ENCODE measurements around the gene KIF2A.
A peak's percentile ranks its signal among the peaks of the same experiment; 100 is the strongest.

KIF2A gene

GRCh38 chr5:62306896-62307689 lies 1.1 kb downstream of the KIF2A start:
- Histone ChIP-seq H3K4me3 (ENCODE audit: low read depth, low read length) (peak overlapping the region; percentile 78), H3K36me3 (peaks cover 7% of the 10 kb centered on the region), H3K9me3 (ENCODE audit: severe bottlenecking) (no peaks in the 10 kb centered on the region), H3K27me3 (ENCODE audit: insufficient read depth, low read depth, severe bottlenecking) (no peaks in the 10 kb centered on the region), H3K27ac (peak overlapping the region; percentile 89)
- TF ChIP-seq CTCF (IDR thresholded peaks at IDR 0.05; ENCODE audit: low read depth, low read length) = no peak
- peak; percentile 42 for DNase-seq

GRCh38 chr5:62308439-62308838 lies 2.4 kb downstream of the KIF2A start:
- Histone ChIP-seq H3K27ac (no peak overlapping the region), H3K4me3 (ENCODE audit: low read depth, low read length) (no peak overlapping the region), H3K36me3 (peaks cover 7% of the 10 kb centered on the region), H3K27me3 (ENCODE audit: insufficient read depth, low read depth, severe bottlenecking) (no peaks in the 10 kb centered on the region), H3K9me3 (ENCODE audit: severe bottlenecking) (no peaks in the 10 kb centered on the region)
- DNase-seq = no peak
- TF ChIP-seq CTCF (IDR thresholded peaks at IDR 0.05; ENCODE audit: low read depth, low read length) = no peak

GRCh38 chr5:62309107-62309506 lies 3.1 kb downstream of the KIF2A start:
- Histone ChIP-seq H3K36me3 (peaks cover 7% of the 10 kb centered on the region), H3K4me3 (ENCODE audit: low read depth, low read length) (no peak overlapping the region), H3K27me3 (ENCODE audit: insufficient read depth, low read depth, severe bottlenecking) (no peaks in the 10 kb centered on the region), H3K9me3 (ENCODE audit: severe bottlenecking) (no peaks in the 10 kb centered on the region), H3K27ac (no peak overlapping the region)
- TF ChIP-seq CTCF (IDR thresholded peaks at IDR 0.05; ENCODE audit: low read depth, low read length) = no peak
- DNase-seq = no peak

- no peaks in the 10 kb centered on the region for H3K9me3 ChIP-seq (ENCODE audit: severe bottlenecking)
- peak; percentile 56 for DNase-seq
- TF ChIP-seq CTCF (IDR thresholded peaks at IDR 0.05; ENCODE audit: low read depth, low read length) = no peak
- H3K36me3 ChIP-seq = peaks cover 7% of the 10 kb centered on the region
- H3K27ac ChIP-seq = no peak overlapping the region
- no peaks in the 10 kb centered on the region for H3K27me3 ChIP-seq (ENCODE audit: insufficient read depth, low read depth, severe bottlenecking)
- H3K4me3 ChIP-seq (ENCODE audit: low read depth, low read length) = no peak overlapping the region
Measured at GRCh38 chr5:62310426-62311143, 4.6 kb downstream of the KIF2A start.

GRCh38 chr5:62312036-62312435 lies 6.0 kb downstream of the KIF2A start:
- DNase-seq = no peak

More at GRCh38 chr5:62312036-62312435, 6.0 kb downstream of the KIF2A start:
- Histone ChIP-seq H3K27me3 (ENCODE audit: insufficient read depth, low read depth, severe bottlenecking) (no peaks in the 10 kb centered on the region), H3K36me3 (peaks cover 7% of the 10 kb centered on the region), H3K9me3 (ENCODE audit: severe bottlenecking) (no peaks in the 10 kb centered on the region), H3K4me3 (ENCODE audit: low read depth, low read length) (no peak overlapping the region), H3K27ac (no peak overlapping the region)
- TF ChIP-seq CTCF (IDR thresholded peaks at IDR 0.05; ENCODE audit: low read depth, low read length) = no peak

Measured in WERI-Rb-1 (cell line).